Activated CD4-positive, alpha-beta T cell treated with anti-CD3 and anti-CD28 coated beads, Interleukin-2, amount 50 U/mL, for 24 hours (primary cell): ENCODE data around the gene SLC17A9.

Experiments used
- DNase-seq, 2 donors: peaks; one replicate each; pipeline ENCODE4 v3.0.0-alpha.2; 2020; ENCODE audit warnings: low read depth in 1 of 2, low spot score in 1 of 2

SLC17A9 gene

DNA sequence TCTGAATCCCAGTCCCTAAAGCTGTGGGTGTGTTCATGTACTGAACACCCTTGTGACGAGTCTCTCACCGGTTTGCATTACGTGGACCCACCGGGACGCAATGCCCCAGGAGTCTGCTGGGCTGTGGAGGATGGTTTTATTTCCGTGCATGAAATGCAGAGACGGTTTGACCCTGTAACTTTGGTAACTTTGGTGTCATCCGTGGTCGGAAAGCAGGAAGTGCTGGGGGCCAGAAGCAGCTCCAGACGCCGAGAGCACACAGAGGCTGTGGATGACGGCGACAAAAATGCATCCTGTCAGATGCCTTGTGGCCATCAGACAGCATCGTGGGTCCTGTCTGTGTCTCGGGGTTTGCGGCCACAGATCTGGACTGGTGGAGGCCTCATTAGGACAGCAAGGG is 47.1 kb downstream of the SLC17A9 start:
- no peak for DNase-seq

- no peak for DNase-seq
Observed at GRCh38 chr20:63000036-63000435, 47.5 kb downstream of the SLC17A9 start.

- no peak for DNase-seq
Observed at GRCh38 chr20:63000958-63001357, 48.4 kb downstream of the SLC17A9 start.

GRCh38 chr20:63002511-63002910 is 50.0 kb downstream of the SLC17A9 start:
- no peak for DNase-seq

- no peak for DNase-seq
Observed at GRCh38 chr20:63003546-63003945, 51.0 kb downstream of the SLC17A9 start.

GRCh38 chr20:63004607-63005364 is 52.3 kb downstream of the SLC17A9 start:
- DNase-seq: no peak

DNA sequence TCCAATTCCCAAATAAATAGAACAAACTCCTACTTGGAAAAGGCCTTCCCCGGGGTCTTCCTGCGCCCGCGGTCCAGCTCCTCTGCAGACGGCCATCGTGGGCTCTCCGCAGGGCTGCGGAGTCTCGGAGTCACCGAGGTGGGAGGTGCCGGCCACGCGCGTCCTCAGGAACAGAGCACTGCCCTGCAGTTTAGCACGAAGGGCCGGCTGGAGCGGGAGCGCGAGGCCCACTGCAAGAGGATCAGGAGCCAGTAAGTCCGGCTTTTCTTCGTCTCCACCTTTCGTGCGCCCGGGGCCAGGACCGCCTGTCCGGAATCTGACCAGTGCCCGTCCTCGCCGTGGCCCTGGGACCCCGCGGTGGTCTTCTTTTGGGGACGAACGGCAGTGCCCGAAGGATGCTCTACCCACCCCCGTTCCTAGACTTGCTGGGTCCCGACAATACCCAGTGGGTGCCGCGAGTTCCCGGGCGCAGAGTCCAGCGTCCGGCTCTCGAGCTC is 52.9 kb downstream of the SLC17A9 start:
- no peak for DNase-seq

DNA sequence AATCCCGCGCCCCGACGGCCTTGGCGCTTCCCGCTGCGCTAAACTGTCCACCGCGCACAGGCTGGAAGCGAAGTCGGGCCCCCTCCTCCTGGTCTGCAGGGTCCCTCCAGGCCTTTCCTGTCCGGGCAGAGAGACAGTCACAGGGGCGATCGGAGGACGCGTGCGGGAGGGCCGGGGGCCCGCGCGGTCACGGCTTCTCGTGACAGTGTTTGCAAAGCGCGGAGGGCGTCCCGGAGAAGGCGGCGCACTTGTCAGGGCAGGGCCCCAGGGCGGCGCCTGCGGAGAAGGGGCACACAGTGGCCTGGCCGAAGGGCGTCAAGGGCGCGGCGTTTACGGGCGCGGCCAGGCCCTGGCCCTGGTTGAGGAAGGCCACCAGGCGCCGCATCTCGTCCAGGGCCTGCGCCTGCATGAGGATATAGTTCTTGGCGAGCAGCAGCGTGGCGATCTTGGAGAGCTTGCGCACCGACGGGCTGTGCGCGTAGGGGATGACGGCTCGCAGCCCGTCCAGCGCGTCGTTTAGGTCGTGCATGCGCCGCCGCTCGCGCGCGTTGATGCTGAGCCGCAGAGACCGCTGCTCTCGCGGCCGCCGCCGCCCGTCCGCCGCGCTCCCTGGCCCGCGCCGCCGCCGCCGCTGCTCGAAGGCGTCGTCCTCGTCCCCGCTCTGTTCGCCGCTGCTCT is 53.5 kb downstream of the SLC17A9 start:
- DNase-seq: no peak

DNA sequence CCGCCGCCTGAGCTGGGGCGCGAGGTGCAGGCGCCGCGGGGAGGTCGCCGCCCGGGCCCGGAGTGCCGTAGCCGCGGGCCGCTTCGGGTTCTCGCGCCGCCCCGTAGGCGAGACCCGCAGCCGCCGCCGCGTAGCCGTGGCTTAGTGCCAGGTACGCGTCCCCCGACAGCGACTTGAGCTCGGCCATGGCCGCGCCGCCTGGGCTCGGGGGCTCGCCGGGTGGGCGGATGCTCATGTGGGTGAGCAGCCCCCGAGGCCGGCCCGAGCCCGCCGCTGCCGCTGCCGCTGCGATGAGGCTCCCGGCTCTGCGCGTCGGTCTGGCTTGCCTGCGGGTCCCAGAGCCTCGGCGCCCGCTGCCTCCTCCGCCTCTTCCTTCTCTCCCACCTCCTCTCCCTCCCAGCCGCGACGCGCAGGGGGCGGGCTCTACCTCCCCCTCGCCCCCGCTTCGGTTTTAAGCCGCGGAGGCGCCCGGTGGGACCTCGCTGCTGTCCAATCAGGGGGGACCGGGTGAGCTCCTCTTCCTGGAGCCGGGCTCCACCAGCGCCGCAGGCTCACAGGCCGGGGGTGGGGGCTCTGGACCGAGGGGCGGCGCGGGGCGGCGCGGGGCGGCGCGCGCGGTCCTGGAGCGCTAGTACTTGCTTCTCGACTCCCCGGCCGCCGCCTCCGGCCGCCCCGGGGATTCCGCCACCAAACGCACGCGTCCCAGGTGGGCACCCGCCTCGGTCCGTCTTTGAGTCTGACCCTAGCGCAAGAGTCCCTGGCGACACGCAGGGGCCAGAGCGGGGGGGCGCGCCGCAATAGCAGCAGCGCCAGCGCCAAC is 54.2 kb downstream of the SLC17A9 start, which contains the start of gene BHLHE23:
Gene BHLHE23, minus strand, starts transcription at position 425 of the 820 bp plus-strand sequence. Its CDS starts 190 bp downstream, at position 235.
- DNase-seq: no peak

- DNase-seq: no peak
Observed at GRCh38 chr20:63007360-63007645, 54.8 kb downstream of the SLC17A9 start.

- DNase-seq: no peak
Observed at GRCh38 chr20:63007646-63008488, 55.4 kb downstream of the SLC17A9 start.

DNA sequence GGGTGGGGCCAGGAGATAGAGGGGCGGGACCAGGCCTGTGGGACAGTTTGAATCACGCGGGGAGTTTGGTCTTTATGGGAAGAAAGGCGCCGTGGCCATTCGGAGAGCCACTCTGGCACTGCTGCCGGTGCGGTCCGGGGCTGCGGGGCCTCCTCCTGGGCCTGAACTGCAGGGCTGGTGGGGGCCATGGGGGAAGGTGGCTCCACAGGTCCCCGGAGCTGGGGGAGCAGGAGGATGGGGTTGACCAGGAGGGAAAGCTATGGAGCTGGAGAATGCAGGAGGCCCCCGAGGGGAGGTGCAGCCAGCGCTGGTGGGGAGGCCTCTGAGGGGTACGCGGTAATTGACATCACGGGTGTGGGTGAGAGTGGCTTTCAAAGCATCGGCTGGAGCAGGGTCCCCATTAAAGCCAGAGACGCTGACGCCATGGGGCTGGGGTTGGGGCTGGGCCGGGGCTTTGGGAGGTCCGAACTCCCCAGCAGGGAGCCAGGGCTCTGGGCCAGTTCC is 56.1 kb downstream of the SLC17A9 start:
- no peak for DNase-seq

DNA sequence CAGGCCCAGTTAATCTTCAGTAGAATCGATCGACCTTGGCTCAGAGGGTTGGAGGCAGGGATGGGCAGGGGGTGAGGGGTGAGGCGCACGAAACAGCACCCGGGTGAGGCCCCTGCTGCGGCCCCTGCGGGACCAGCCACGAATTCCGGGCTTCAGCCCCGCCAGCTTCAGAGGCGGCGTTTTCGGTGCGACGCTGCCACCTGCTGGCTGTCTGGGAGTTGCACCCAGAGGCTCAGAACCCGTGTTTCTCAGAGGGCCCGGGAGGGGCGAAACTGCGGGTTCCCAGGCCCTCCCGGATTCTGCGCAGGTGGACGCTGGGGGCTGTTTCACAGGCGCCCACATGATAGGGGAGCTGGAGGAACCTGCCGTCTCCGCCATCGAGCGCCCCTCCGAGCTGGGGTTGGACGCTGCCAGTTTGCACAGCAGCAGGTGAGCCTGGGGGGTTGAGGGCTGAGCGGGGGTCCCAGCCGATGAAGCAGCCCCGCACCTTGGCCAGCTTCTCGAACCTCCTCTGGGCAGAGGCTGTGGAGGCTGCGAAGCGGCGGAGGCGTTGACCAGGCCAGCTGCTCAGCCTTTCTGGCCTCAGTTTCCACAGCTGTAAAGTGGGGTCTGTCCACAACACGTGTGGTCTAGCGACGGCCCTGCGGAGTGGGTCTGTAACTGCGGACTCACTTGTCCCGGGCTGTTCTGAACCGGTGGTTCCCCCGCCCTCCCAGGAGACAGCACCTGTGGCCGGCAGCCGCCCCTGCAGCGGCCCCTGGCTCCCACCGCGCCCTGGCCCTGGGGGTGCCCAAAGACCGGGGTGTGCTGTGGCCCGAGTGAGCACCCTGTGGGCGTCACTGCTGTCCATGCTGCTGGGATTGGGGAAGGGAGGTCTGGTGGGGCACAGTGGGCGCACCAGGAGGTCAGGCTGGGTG is 56.8 kb downstream of the SLC17A9 start:
- peak; percentile 75 to 80 for DNase-seq

DNA sequence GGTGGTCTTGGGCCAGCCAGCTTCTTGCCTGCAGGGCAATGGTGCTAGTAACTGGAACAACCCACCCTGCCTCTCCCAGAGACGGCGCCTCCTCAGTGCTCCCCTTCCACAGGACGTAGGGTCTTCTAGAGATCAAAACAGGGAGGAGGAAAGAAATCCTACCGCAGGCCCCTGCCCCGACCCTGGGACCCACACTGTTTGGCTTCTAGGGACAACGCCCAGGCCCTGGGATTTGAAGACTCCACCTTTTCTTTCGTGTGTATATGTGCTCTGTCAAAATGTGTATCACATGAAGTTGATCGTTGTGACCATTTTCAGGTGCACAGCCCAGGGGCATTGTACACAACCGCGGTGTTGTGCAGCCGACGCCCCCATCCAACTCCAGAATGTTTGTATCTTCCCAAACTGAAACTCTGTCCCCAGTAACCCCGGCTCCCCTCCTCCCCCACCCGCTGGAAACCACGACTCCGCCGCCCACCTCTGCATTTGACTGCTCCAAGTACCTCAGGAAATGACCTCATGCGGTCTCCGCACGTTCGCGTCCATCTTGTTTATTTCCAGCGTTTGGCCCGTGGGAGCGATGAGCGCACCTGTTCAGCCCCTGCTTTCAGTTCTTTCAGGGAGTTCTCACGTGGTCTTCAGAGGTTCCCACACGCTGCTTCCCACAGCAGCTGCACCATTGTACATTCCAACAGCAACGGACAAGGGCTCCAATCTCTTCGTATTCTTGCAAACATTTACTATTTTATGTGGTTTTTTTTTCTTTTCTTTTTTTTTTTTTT is 57.7 kb downstream of the SLC17A9 start:
- peak; percentile 35 to 54 for DNase-seq

DNA sequence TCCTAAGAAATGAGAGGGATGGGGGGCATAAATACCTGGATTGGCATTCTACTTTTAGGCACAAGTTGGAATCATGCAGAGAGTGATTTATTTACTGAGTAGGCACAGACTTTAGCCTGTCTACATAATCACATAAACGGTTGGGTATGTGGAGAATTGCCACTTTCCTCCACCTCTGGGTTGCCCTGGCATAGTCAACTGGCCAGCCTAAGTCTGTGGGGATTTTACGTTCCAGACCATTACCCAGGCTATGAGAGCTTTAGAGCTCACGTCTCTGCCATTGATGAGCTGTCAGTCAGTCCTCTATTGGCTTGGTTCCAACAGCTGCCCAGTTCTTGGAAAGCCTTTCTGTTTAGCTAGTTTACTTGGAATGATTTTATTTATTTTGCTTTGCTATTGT is 59.3 kb downstream of the SLC17A9 start:
- no peak for DNase-seq

GRCh38 chr20:63013207-63013606 is 60.7 kb downstream of the SLC17A9 start:
- DNase-seq: no peak

- DNase-seq: no peak
Observed at GRCh38 chr20:63014287-63014686, 61.8 kb downstream of the SLC17A9 start.

- no peak for DNase-seq
Observed at GRCh38 chr20:63014710-63015109, 62.2 kb downstream of the SLC17A9 start.

DNA sequence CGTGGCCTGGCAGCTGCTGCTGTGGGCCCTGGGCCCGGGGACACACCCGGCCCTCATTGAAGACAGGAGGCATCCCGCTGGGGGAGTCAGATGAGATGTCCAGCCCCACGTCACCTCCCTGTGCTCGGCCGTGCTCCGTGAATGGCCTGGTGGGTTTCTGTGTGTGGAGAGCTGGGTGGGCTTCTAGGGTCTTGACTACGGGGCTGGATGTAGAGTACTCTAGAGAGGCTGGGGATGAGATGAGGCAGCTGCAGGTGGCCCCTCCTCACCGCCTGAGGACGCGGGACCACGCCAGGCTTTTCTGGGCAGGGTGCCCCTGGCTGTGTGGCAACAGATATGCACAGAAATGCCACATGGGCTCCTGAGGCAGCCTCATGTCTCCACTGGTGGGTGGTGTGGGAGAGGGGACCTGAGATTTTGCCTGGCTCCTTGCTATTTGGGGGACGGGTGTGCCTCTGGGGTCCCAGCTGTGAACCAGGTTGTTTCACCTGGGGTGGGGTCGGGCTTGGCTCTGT is 62.7 kb downstream of the SLC17A9 start:
- DNase-seq: no peak
